B cell (primary cell): ENCODE measurements around the gene SHC2. TPM values are rescaled to one million over a fixed set of nuclear protein-coding genes. Genes with fewer than 3 reads are reported as not detected.

Source experiments
- ATAC-seq: fragments of 200-7000 bp; cut with Tn5 transposase; one replicate; pipeline ENCODE4 v1.10.0; 2021; ENCODE audit warnings: low read depth, mild to moderate bottlenecking, moderate number of reproducible peaks, moderate library complexity
- CTCF ChIA-PET: fragments of 350-600 bp; sonication (Branson Sonifier 250); formaldehyde crosslinking; loops from one replicate; lab custom pipeline; 2021; ENCODE audit warnings: antibody characterized with exemption, inconsistent platforms; lab: Charles Lee
- POLR2A ChIA-PET: fragments of 350-600 bp; sonication (Branson Sonifier 250); formaldehyde crosslinking; loops from one replicate; lab custom pipeline; 2021; ENCODE audit warnings: antibody characterized with exemption; lab: Charles Lee
- DNase-seq: peaks from one replicate; pipeline ENCODE4 v3.0.0; 2013
- H2AFZ ChIP-seq: 2 replicates; pipeline ENCODE4 v1.6.1; 2012; ENCODE audit warnings: mild to moderate bottlenecking, low read depth, low read length; ENCODE audit not compliant: insufficient read depth, poor library complexity, severe bottlenecking
- H3K27ac ChIP-seq, 2 donors: 1 replicate in 1 of 2; 2 replicates in 1 of 2; pipeline ENCODE4 v1.5.1; 2012 to 2013; ENCODE audit warnings: low read length in 2 of 2, mild to moderate bottlenecking in 2 of 2, moderate library complexity in 1 of 2
- H3K27me3 ChIP-seq, 4 experiments: fragments of 200-600 bp in 1 of 4; sonication (generic) in 1 of 4; replicated peaks in 1 of 4; 1 replicate in 2 of 4; 2 replicates in 2 of 4; pipeline versions ENCODE4 v1.6.1 to v1.7.0; 2013 to 2016; ENCODE audit warnings: low read length in 3 of 4, mild to moderate bottlenecking in 2 of 4, mixed read lengths in 1 of 4, moderate library complexity in 1 of 4; ENCODE audit not compliant: insufficient read depth in 4 of 4, control insufficient read depth in 3 of 4; ENCODE audit errors: control extremely low read depth in 1 of 4
- H3K36me3 ChIP-seq, 2 experiments: replicated peaks in 1 of 2; 1 replicate in 1 of 2; 2 replicates in 1 of 2; pipeline versions ENCODE4 v1.6.1 to v1.7.1; 2013; ENCODE audit warnings: low read length in 1 of 2; ENCODE audit not compliant: insufficient read depth in 2 of 2, control insufficient read depth in 1 of 2; ENCODE audit errors: control extremely low read depth in 1 of 2, extremely low read depth in 1 of 2
- H3K4me1 ChIP-seq, 2 donors: fragments of 200-600 bp in 1 of 2; sonication (generic) in 1 of 2; 1 replicate in 1 of 2; 2 replicates in 1 of 2; pipeline versions ENCODE4 v1.5.1 to v1.6.1; 2013 to 2017; ENCODE audit warnings: low read length in 2 of 2; ENCODE audit not compliant: control insufficient read depth in 2 of 2, insufficient read depth in 2 of 2
- H3K4me2 ChIP-seq: replicated peaks from 2 replicates; pipeline ENCODE3; 2012; ENCODE audit warnings: mild to moderate bottlenecking, low read depth, low read length; ENCODE audit not compliant: poor library complexity, severe bottlenecking
- H3K4me3 ChIP-seq, 5 experiments: fragments of 200-600 bp in 1 of 5; sonication (generic) in 1 of 5; 1 replicate in 3 of 5; 2 replicates in 2 of 5; pipeline versions ENCODE4 v1.5.1 to v1.7.0; 2011 to 2016; ENCODE audit warnings: low read length in 4 of 5, mild to moderate bottlenecking in 4 of 5, low read depth in 2 of 5, control low read depth in 1 of 5, moderate library complexity in 1 of 5; ENCODE audit not compliant: insufficient read depth in 1 of 5; ENCODE audit errors: control extremely low read depth in 1 of 5, extremely low read depth in 1 of 5
- H3K79me2 ChIP-seq: fragments of 200-600 bp; sonication (generic); one replicate; pipeline ENCODE4 v1.6.0; 2016; ENCODE audit warnings: low read length; ENCODE audit not compliant: control insufficient read depth, insufficient read depth
- H3K9ac ChIP-seq: fragments of 200-600 bp; sonication (generic); 2 replicates; pipeline ENCODE4 v1.6.1; 2017; ENCODE audit warnings: mild to moderate bottlenecking, low read length, moderate library complexity
- H3K9me3 ChIP-seq, 3 donors: one replicate each; pipeline versions ENCODE4 v1.6.1 to v1.7.1; 2013; ENCODE audit warnings: low read length in 2 of 3; ENCODE audit not compliant: control insufficient read depth in 2 of 3, insufficient read depth in 1 of 3; ENCODE audit errors: control extremely low read depth in 1 of 3
- H4K20me1 ChIP-seq: 2 replicates; pipeline ENCODE4 v1.6.0; 2012; ENCODE audit warnings: mild to moderate bottlenecking, low read length; ENCODE audit not compliant: insufficient read depth, control insufficient read depth, poor library complexity, severe bottlenecking
- H3K27ac Mint-ChIP-seq: one replicate; pipeline ENCODE4 v1.8.0; 2021; ENCODE audit warnings: mixed read lengths
- H3K27me3 Mint-ChIP-seq: one replicate; pipeline ENCODE4 v1.8.0; 2021; ENCODE audit warnings: mixed read lengths
- H3K4me1 Mint-ChIP-seq: one replicate; pipeline ENCODE4 v1.8.0; 2021; ENCODE audit warnings: mixed read lengths
- H3K4me3 Mint-ChIP-seq: one replicate; pipeline ENCODE4 v1.8.0; 2021; ENCODE audit warnings: mixed read lengths
- H3K9me3 Mint-ChIP-seq: one replicate; pipeline ENCODE4 v1.8.0; 2022; ENCODE audit warnings: mixed read lengths; ENCODE audit not compliant: insufficient read depth
- CTCF ChIP-seq: fragments of 200-600 bp; IDR thresholded peaks from one replicate; pipeline ENCODE4 v1.8.0; 2022; ENCODE audit warnings: antibody characterized with exemption, mild to moderate bottlenecking
- EZH2 ChIP-seq: IDR thresholded peaks from 2 replicates; pipeline ENCODE4 v1.6.1; 2012; ENCODE audit warnings: borderline replicate concordance, low read depth, mild to moderate bottlenecking, moderate library complexity, low read length; ENCODE audit not compliant: insufficient read depth, poor library complexity, severe bottlenecking
- WGBS: methylation state at CpG from one replicate; pipeline ENCODE4 v1.1.5; 2013; ENCODE audit warnings: missing lambda C conversion rate; ENCODE audit not compliant: insufficient coverage; 5-methylcytosine and 5-hydroxymethylcytosine counted together
- intact Hi-C: fragments of 100-400 bp; cut with micrococcal nuclease; formaldehyde crosslinking; loops from one replicate; pipeline ENCODE4 v1.10.0; 2022
- polyA plus RNA-seq: library from polyadenylated mRNA; depleted of rRNA; stranded (reverse); fragments of >200 nt; gene quantifications from 2 replicates; pipeline ENCODE4 v1.2.3, GENCODE V29; 2012
- total RNA-seq, 2 donors: library from RNA; stranded (reverse); fragments of 120-200 nt in 1 of 2; gene quantifications; 1 replicate in 1 of 2; 2 replicates in 1 of 2; pipeline versions ENCODE4 v1.2.3 to v1.2.4, GENCODE V29; 2013 to 2022

Gene SHC2
- total and polyA plus RNA-seq, 2 donors (not counting 1 experiment from before 2014, with no cell fraction given): 0.19 TPM; not detected in 1

GRCh38 chr19:426725-427445 lies 33.9 kb downstream of the SHC2 start:
- H3K27ac ChIP-seq: no peak overlapping the region
- H3K4me3 ChIP-seq: no peak overlapping the region
- no peaks in the 10 kb centered on the region for H4K20me1 ChIP-seq
- H3K9ac ChIP-seq: no peak overlapping the region
- no peaks in the 10 kb centered on the region for H3K36me3 ChIP-seq
- no peak overlapping the region for H3K4me3 Mint-ChIP-seq
- H3K4me2 ChIP-seq: no peak overlapping the region
- H3K9me3 ChIP-seq: peaks cover 0 to 24% (median 0%) of the 10 kb centered on the region in 3 donors
- POLR2A ChIA-PET: no interaction called here
- DNase-seq (no peak), ATAC-seq (no peak)
- no peak overlapping the region for H2AFZ ChIP-seq
- H3K27ac Mint-ChIP-seq: no peak overlapping the region
- intact Hi-C loops: no loop called here
- CTCF ChIA-PET: no interaction called here
- no peaks in the 10 kb centered on the region for H3K4me1 ChIP-seq
- no peaks in the 10 kb centered on the region for H3K9me3 Mint-ChIP-seq
- no peaks in the 10 kb centered on the region for H3K27me3 ChIP-seq
- no peaks in the 10 kb centered on the region for H3K27me3 Mint-ChIP-seq
- TF ChIP-seq CTCF: no peak
- TF ChIP-seq EZH2: no peak
- H3K4me1 Mint-ChIP-seq: no peaks in the 10 kb centered on the region
- H3K79me2 ChIP-seq: no peaks in the 10 kb centered on the region
- 85% methylated on average over 39 of the region's 51 CpGs for WGBS

GRCh38 chr19:425056-425455 lies 35.8 kb downstream of the SHC2 start:
- Mint-ChIP-seq H3K27ac (no peak overlapping the region), H3K4me3 (no peak overlapping the region), H3K27me3 (no peaks in the 10 kb centered on the region), H3K4me1 (no peaks in the 10 kb centered on the region), H3K9me3 (no peaks in the 10 kb centered on the region)
- H2AFZ ChIP-seq: no peak overlapping the region
- H3K9ac ChIP-seq: no peak overlapping the region
- H4K20me1 ChIP-seq: no peaks in the 10 kb centered on the region
- H3K4me3 ChIP-seq: no peak overlapping the region
- no peaks in the 10 kb centered on the region for H3K27me3 ChIP-seq
- no peaks in the 10 kb centered on the region for H3K36me3 ChIP-seq
- ATAC-seq (no peak), DNase-seq (no peak)
- CTCF ChIA-PET: no interaction called here
- H3K27ac ChIP-seq: no peak overlapping the region
- peaks cover 0 to 15% (median 0%) of the 10 kb centered on the region in 3 donors for H3K9me3 ChIP-seq
- 95% methylated on average over 22 of the region's 26 CpGs for WGBS
- no peaks in the 10 kb centered on the region for H3K79me2 ChIP-seq
- no peaks in the 10 kb centered on the region for H3K4me1 ChIP-seq
- TF ChIP-seq CTCF: no peak
- TF ChIP-seq EZH2: no peak
- POLR2A ChIA-PET: interaction anchor here (0.5 kb wide), 1 partner anchor 81 kb away, joined by 11 read pairs; no protein-coding TSS in a partner anchor
- intact Hi-C loops: no loop called here
- no peak overlapping the region for H3K4me2 ChIP-seq
